HAP-1 (cell line): ENCODE results near the gene POR.

Experiments used
- DNase-seq, 2 experiments: peaks; one replicate each; pipeline ENCODE4 v3.0.0-alpha.2; 2016 to 2020; ENCODE audit warnings: low spot score in 2 of 2
- H3K27me3 ChIP-seq: fragments of 250-450 bp; sonication (Bioruptor Pico); 2 replicates; pipeline ENCODE4 v1.5.1; 2020; ENCODE audit warnings: low read depth, mild to moderate bottlenecking, moderate library complexity
- H3K36me3 ChIP-seq: fragments of 250-450 bp; sonication (Bioruptor Pico); replicated peaks from 2 replicates; pipeline ENCODE4 v1.5.1; 2020; ENCODE audit warnings: mild to moderate bottlenecking
- H3K4me1 ChIP-seq: fragments of 250-450 bp; sonication (Bioruptor Pico); 2 replicates; pipeline ENCODE4 v1.5.1; 2020; ENCODE audit warnings: mild to moderate bottlenecking
- H3K4me3 ChIP-seq: fragments of 250-450 bp; sonication (Bioruptor Pico); 2 replicates; pipeline ENCODE4 v1.5.1; 2020; ENCODE audit warnings: mild to moderate bottlenecking, moderate library complexity
- H3K9me3 ChIP-seq: fragments of 250-450 bp; sonication (Bioruptor Pico); 2 replicates; pipeline ENCODE4 v1.5.1; 2020; ENCODE audit warnings: mild to moderate bottlenecking, moderate library complexity
- in situ Hi-C: fragments of 300-500 bp; cut with MboI; formaldehyde crosslinking; loops from 3 replicates; pipeline ENCODE4 v1.14.3; 2020; ENCODE audit warnings: low sequenced_read_pairs, inconsistent platforms, mixed read lengths

Gene POR

DNA sequence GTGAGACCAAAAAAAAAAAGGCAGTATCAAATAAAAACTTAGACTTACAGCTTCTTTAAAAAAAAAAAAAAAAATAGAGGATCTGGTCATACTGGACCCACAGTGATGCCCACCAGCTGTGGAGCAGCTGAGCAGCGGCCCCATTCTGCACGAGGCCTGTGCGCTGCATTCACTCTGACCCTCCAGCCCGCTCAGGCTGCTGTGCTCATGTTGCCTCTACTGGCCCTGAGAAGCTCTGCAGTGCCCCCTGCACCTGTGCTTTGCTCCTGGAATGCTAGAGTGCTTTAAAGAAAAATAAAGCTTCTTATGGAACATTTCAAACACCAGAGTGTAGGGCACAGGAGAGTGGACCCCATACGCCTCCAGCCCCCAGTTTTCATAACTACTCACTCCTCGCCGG is 46.3 kb downstream of the POR start:
- H3K4me3 ChIP-seq = no peak overlapping the region
- H3K27me3 ChIP-seq = no peaks in the 10 kb centered on the region
- in situ Hi-C loops = no loop called here
- no peaks in the 10 kb centered on the region for H3K4me1 ChIP-seq
- no peaks in the 10 kb centered on the region for H3K9me3 ChIP-seq
- peaks cover 13% of the 10 kb centered on the region for H3K36me3 ChIP-seq
- DNase-seq = no peak

DNA sequence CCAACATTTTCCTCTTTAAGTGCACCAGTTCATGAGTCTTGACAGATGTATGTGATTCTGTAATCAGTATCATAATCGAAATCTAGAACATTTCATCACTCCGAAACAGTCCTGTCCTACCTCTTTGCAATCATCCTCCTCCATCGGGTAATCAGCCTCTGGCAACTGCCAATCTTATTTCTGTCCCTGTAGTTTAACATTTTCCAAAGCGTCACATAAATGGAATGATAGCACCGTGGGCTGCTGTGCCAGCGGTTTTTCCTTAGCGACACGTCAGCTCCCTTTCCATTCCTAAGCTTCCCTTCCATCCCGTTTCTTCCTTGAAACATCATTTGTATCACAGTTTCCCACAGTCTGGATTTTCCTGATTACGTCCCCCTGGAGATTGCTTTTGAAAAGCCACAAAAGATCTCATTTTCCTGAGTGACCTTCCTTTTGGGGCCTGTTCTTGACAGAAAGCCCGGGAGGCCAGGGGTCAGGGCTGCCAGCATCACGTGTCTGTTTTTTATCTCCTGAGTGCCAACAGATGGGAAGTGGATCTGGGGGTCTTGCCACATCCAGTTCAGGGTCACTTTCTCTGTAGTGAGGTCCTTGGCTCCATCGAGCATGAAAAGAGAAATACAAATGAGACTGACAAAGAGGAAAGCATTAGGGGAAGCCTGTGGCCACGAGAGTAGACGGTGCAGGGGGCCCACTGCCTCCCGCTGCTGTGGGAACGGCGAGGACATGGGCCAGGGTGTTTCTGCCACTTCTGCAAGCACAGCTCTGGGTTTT is 47.8 kb downstream of the POR start:
- no peak overlapping the region for H3K4me3 ChIP-seq
- H3K4me1 ChIP-seq = no peaks in the 10 kb centered on the region
- H3K9me3 ChIP-seq = no peaks in the 10 kb centered on the region
- DNase-seq = no peak
- peaks cover 2% of the 10 kb centered on the region; the same call in 1 of the 2 replicates for H3K36me3 ChIP-seq
- in situ Hi-C loops = no loop called here
- H3K27me3 ChIP-seq = no peaks in the 10 kb centered on the region

DNA sequence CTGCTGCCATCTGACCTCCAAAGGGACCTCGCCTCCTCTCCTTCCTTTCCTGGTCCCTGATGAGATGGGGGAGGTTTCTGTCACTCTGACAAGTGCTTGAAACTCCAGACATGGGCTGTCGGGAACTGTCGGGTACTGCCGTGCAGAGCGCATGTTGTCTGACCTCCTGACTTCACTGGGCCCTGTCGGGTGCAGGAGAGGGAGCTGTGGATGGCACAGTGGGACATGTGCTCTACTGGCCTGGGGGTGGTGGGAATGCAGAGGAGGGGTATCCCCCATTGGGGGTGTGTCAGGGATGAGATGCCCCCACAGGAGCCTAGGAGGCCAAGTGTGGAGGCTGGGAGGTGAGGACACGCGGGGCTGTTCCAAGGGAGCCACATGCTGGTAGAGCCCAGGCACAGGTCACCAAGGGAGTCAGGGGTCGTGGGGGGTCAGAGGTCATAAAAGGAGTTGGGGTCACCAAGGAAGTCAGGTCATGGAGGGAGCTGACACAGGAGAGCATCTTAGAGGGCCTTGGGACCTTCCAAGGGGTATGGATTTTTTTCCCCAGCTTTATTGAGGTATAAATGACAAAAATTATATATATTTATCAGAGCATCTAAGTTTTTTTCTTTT is 48.5 kb downstream of the POR start:
- Histone ChIP-seq H3K27me3 (no peaks in the 10 kb centered on the region), H3K4me1 (no peaks in the 10 kb centered on the region), H3K4me3 (no peak overlapping the region), H3K36me3 (no peaks in the 10 kb centered on the region; the same call in 1 of the 2 replicates), H3K9me3 (no peaks in the 10 kb centered on the region)
- no peak for DNase-seq
- in situ Hi-C loops = no loop called here

DNA sequence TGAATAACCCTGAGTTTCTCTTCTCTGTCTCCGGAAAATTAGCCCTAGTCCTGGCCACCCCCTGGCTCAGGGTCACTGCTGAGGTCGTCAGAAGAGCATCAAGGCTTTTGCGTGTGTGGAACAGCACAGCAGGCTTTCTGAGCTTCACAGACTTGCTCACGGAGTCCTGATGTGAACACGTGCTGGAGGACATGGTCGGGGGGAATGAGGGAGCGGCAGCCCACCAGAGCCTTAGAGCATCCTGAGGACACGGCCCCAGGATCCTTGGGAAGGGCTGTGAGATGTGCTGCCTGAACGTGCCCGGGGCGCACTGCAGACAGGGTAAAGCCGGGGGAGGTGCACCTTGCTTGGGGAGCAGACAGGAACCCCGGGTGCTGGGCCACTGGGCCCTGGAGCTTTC is 50.7 kb downstream of the POR start:
- Histone ChIP-seq H3K27me3 (no peaks in the 10 kb centered on the region), H3K4me1 (no peaks in the 10 kb centered on the region), H3K9me3 (no peaks in the 10 kb centered on the region), H3K4me3 (no peak overlapping the region), H3K36me3 (no peaks in the 10 kb centered on the region; the same call in 1 of the 2 replicates)
- in situ Hi-C loops = no loop called here
- no peak for DNase-seq

DNA sequence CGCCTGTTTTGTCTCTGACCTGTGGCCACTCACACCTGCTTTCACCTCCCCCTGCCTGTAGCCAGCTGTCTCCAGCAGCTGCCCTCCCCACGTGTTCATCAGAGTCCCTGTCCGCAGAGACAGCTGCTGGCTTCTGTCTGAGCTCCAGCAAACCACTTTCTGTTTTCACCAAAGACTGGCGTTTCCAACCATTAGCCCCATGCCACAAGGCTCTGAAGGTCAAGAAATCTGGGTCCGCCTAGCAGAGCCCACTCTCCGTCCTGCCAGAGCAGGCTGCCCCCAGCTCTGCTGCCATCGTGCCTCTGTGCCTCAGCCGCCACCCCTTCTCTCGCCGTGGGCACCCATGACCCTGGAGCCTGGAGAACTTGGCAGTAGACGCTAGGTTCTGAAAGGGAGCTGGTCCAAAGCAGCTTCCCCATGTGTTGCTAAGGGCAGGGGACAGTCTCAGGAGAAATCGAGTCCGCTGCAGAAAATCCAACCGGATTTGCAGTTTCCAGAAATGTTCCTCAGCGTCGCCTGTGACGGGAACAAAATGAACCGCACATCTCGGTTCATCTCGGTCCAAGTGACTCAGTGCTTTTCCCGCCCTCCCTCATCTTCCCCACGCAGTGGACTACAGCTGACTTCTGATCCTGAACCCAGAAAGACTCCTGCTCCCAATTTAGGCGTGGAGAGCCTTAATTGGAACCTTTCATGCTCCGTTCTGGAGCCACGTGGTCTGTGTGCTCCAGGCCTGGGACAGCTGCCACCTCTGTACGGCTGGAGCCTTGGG is 51.4 kb downstream of the POR start:
- H3K27me3 ChIP-seq = no peaks in the 10 kb centered on the region
- no peaks in the 10 kb centered on the region; the same call in 1 of the 2 replicates for H3K36me3 ChIP-seq
- H3K9me3 ChIP-seq = no peaks in the 10 kb centered on the region
- no peaks in the 10 kb centered on the region for H3K4me1 ChIP-seq
- DNase-seq = no peak
- no peak overlapping the region for H3K4me3 ChIP-seq
- in situ Hi-C loops = no loop called here

DNA sequence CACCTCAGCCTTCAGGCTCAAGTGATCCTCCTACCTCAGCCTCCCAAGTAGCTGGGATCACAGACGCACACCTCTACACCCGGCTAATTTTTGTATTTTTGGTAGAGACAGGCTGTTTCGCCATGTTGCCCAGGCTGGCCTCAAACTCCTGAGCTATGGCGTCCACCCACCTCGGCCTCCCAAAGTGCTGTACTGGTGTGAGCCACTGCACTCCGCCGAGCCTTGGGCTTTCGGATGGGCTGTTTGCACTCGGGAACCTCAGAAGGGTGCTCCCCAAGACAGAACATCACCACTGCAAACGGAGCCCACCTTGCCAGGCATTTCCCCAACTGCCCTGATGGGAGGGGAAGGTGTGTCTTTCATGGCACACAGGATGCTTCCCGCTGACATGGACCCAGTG is 52.1 kb downstream of the POR start:
- no peak overlapping the region for H3K4me3 ChIP-seq
- no peak for DNase-seq
- H3K4me1 ChIP-seq = no peaks in the 10 kb centered on the region
- H3K36me3 ChIP-seq = no peaks in the 10 kb centered on the region; the same call in 1 of the 2 replicates
- in situ Hi-C loops = no loop called here
- H3K9me3 ChIP-seq = no peaks in the 10 kb centered on the region
- H3K27me3 ChIP-seq = no peaks in the 10 kb centered on the region

DNA sequence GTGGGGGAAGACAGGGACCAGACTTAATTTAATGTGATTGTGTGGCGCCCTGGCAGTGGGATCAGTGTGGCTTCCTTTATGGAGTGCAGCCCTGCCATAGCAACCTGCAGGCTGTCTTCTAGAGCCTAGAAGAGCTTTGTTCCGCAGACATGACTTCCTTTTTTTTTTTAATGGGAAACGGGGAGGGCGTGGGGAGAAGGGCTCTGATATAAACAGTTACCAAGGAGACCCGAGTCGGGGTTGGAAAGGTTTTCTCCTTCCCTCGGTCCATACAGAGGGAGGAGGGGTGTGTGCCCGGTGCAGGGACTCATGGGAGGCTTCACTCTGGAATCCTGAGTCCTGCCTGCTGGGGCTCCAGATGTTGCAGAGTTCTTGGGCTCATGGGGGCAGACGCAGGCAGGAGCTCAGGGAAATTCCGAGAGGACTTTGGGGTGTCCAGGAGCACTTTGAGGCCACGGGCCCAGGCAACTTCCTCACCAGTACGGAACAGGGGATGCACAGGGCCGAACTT is 52.6 kb downstream of the POR start:
- Histone ChIP-seq H3K9me3 (no peaks in the 10 kb centered on the region), H3K4me1 (no peaks in the 10 kb centered on the region), H3K27me3 (no peaks in the 10 kb centered on the region), H3K36me3 (peaks cover 5% of the 10 kb centered on the region), H3K4me3 (no peak overlapping the region)
- in situ Hi-C loops = no loop called here
- DNase-seq = no peak

DNA sequence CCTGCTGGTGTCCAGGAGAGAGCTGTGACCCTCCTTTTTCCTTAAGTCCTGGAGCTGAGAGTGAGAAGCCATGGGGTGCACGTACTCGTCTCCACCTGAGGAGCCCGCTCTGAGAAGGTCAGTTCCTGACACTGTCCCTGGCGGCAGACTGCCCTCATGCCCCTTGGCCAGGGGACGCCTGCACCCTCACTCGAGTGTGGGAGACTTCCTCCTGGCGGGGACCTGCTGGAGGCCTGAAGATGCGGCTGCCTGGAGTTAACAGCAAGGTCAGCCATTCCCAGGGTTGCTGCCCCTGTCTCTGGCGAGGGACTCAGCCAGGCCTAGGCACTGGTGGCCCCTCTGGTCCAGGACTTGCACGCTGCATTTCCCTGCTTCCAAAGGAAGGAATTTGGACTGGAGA is 53.1 kb downstream of the POR start:
- Histone ChIP-seq H3K9me3 (no peaks in the 10 kb centered on the region), H3K27me3 (no peaks in the 10 kb centered on the region), H3K36me3 (peaks cover 9% of the 10 kb centered on the region), H3K4me1 (no peaks in the 10 kb centered on the region), H3K4me3 (no peak overlapping the region)
- in situ Hi-C loops = no loop called here
- DNase-seq = no peak

DNA sequence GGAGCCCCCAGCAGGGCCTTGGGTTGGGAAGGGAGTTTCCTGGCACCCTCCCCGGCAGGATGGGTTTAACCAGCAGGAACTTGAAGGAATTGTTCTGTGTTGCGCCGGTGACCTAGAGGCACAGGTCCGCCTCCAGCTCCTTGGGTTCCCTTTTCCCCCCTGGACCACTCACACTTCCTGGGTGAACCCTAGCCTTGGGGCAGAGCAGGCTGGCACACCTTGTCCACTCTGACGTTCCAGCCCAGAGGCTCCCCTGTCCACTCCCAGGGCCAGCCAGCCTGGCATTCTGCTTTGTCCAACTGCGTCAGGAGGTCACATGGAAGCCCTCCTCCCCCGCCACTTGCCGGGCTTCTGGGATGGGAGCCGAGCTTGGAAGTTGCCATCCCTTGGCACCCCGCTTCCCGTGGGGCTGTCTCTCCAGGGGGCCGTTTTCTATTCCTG is 53.6 kb downstream of the POR start:
- in situ Hi-C loops = no loop called here
- Histone ChIP-seq H3K4me1 (no peaks in the 10 kb centered on the region), H3K27me3 (no peaks in the 10 kb centered on the region), H3K4me3 (no peak overlapping the region), H3K9me3 (no peaks in the 10 kb centered on the region), H3K36me3 (peaks cover 9% of the 10 kb centered on the region)
- DNase-seq = no peak

DNA sequence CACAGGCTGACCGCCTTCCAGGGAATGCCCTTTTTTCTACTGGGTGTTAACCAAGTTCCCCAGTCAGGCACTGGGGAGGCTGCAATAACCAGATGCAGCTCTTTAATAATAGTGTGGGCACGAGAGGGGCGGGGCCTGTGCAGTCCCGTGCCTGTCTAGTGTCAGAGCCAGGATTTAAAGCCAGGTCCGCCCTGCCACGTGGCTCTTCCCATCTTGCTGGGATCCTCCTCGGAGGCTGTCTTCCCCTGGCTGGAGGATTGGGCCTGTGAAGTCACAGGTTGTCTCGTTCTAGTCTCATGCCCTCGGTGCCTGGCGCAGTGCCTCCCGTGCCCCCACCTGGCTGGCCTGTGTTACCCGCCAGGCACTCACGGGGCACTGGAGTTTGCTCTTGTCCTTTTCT is 54.2 kb downstream of the POR start:
- no peaks in the 10 kb centered on the region for H3K27me3 ChIP-seq
- no peak overlapping the region for H3K4me3 ChIP-seq
- DNase-seq = no peak
- H3K36me3 ChIP-seq = peaks cover 9% of the 10 kb centered on the region
- in situ Hi-C loops = no loop called here
- no peaks in the 10 kb centered on the region for H3K4me1 ChIP-seq
- no peaks in the 10 kb centered on the region for H3K9me3 ChIP-seq

DNA sequence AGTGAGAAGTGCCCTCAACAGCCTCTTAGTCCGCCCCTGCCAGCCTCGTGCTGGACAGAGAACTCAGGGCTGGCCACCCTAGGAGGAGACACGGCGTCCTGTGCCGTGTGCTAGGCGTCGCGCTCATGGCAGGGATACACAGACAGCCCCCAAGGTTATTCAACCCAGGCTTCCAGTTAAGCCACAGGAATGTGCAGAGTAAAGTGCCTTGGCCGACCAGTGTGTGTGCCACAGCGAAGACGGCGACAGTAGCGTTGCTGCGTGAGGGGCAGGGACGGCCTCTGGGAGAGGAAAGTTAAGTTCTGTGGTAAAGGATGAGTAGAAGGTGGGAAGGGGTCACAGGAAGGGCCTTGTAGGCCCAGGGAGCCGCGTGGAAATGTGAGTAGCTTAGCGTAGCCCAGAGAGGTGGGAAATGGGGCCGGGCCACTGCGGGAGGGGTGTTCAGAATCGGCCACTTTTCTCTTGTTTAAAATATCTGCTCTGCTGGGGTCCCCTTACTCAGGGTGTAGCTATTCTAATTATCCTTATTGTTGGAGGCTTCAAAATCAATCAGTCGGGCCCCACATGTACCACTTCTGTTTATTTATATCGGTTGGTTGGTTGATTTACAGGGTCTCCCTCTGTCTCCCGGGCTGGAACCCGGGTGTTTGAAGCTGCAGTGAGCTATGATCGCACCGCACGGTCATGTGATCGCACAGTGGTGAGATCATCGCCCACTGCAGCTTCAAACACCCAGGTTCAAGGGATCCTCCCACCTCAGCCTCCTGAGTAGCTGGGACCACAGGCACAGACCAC is 54.9 kb downstream of the POR start:
- H3K4me1 ChIP-seq = no peaks in the 10 kb centered on the region
- H3K4me3 ChIP-seq = no peak overlapping the region
- H3K36me3 ChIP-seq = peaks cover 9% of the 10 kb centered on the region
- no peaks in the 10 kb centered on the region for H3K27me3 ChIP-seq
- H3K9me3 ChIP-seq = no peaks in the 10 kb centered on the region
- DNase-seq = no peak
- in situ Hi-C loops = no loop called here

DNA sequence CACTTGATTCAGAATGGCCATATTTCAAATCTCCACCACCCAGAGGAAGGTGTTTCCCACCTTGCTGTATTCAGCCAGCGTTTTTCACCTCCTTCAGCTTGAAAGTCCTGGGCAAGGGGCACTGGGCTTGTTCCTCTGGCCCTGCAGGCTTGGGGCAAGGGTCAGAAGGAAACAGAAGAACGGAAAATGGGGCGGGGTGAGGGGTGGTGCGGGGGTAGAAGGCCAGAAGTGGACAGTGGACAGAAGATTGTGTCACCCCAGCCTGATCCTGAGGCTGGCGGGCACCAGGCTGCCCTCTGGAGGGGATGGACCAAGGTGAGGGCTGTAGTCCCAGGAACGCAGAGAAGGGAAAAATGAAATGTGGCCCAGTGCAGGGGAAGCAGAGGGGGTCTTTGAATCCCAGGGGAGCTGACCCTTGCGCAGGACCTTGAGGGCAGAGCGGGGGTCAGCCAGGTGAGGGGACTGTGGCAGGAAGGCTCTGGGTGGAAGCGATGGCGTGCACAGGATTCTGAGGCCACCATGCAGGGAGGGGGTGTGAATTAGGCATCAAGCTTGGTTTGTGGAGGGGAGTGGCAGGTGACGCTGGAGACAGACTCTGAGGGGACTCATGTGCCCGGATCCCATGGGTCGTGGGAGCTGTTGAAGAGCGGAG is 56.5 kb downstream of the POR start:
- H3K4me3 ChIP-seq = no peak overlapping the region
- in situ Hi-C loops = no loop called here
- no peak for DNase-seq
- H3K9me3 ChIP-seq = no peaks in the 10 kb centered on the region
- peaks cover 9% of the 10 kb centered on the region for H3K36me3 ChIP-seq
- no peaks in the 10 kb centered on the region for H3K27me3 ChIP-seq
- no peaks in the 10 kb centered on the region for H3K4me1 ChIP-seq
